Hepatocyte (in vitro differentiated cells): ENCODE measurements around the gene TMEM141. TPM values are rescaled to one million over a fixed set of nuclear protein-coding genes. Genes with fewer than 3 reads are reported as not detected.

Experiments
- DNase-seq: peaks from one replicate; pipeline ENCODE4 v3.0.0-alpha.2; 2016; ENCODE audit warnings: low spot score
- H2AFZ ChIP-seq: fragments of 200-600 bp; sonication (generic); 2 replicates; pipeline ENCODE4 v1.6.0; 2016; ENCODE audit warnings: antibody characterized with exemption, mild to moderate bottlenecking
- H3K27ac ChIP-seq: fragments of 200-600 bp; sonication (generic); 2 replicates; pipeline ENCODE4 v1.5.1; 2016; ENCODE audit warnings: mild to moderate bottlenecking
- H3K27me3 ChIP-seq: fragments of 200-600 bp; sonication (generic); 2 replicates; pipeline ENCODE4 v1.6.1; 2016
- H3K36me3 ChIP-seq: fragments of 200-600 bp; sonication (generic); replicated peaks from 2 replicates; pipeline ENCODE4 v1.5.1; 2016; ENCODE audit warnings: low read depth; ENCODE audit not compliant: insufficient read depth
- H3K4me1 ChIP-seq: fragments of 200-600 bp; sonication (generic); 2 replicates; pipeline ENCODE4 v1.5.1; 2016; ENCODE audit warnings: mild to moderate bottlenecking, moderate library complexity; ENCODE audit not compliant: insufficient read depth
- H3K4me2 ChIP-seq: fragments of 200-600 bp; sonication (generic); 2 replicates; pipeline ENCODE4 v1.6.0; 2016
- H3K4me3 ChIP-seq: fragments of 200-600 bp; sonication (generic); 2 replicates; pipeline ENCODE4 v1.5.1; 2016; ENCODE audit warnings: mild to moderate bottlenecking
- H3K79me2 ChIP-seq: fragments of 200-600 bp; sonication (generic); 2 replicates; pipeline ENCODE4 v1.6.0; 2017; ENCODE audit warnings: mild to moderate bottlenecking
- H3K9me2 ChIP-seq: fragments of 200-600 bp; sonication (generic); replicated peaks from 2 replicates; pipeline ENCODE4 v1.6.0; 2017; ENCODE audit warnings: mild to moderate bottlenecking; ENCODE audit not compliant: insufficient read depth
- H3K9me3 ChIP-seq: fragments of 200-600 bp; sonication (generic); 2 replicates; pipeline ENCODE4 v1.5.1; 2016; ENCODE audit warnings: low read depth, mild to moderate bottlenecking
- H4K20me1 ChIP-seq: fragments of 200-600 bp; sonication (generic); 2 replicates; pipeline ENCODE4 v1.6.0; 2016; ENCODE audit warnings: mild to moderate bottlenecking; ENCODE audit not compliant: insufficient read depth, poor library complexity, severe bottlenecking
- EZH2 ChIP-seq: fragments of 200-600 bp; sonication (generic); IDR thresholded peaks from 2 replicates; pipeline ENCODE4 v1.6.1; 2016; ENCODE audit warnings: antibody characterized with exemption, mild to moderate bottlenecking, borderline replicate concordance
- EZH2phosphoT487 ChIP-seq: fragments of 200-600 bp; sonication (generic); IDR thresholded peaks from one replicate; pipeline ENCODE4 v1.6.1; 2018; ENCODE audit warnings: antibody characterized with exemption, mild to moderate bottlenecking, low read depth, moderate library complexity; ENCODE audit not compliant: unreplicated experiment, severe bottlenecking
- WGBS: methylation state at CpG from one replicate; pipeline ENCODE4 v1.1.6; 2016; ENCODE audit warnings: low lambda C conversion rate; ENCODE audit errors: missing lambda C conversion rate; 5-methylcytosine and 5-hydroxymethylcytosine counted together
- polyA plus RNA-seq: library from polyadenylated mRNA; unstranded; fragments of >200 nt; fragmentation: Nextera tagmentation; extraction: Ambion mirVana; gene quantifications from 2 replicates; pipeline ENCODE4 v1.2.1, GENCODE V29; 2016
- total RNA-seq: library from RNA; depleted of rRNA; stranded (reverse); fragments of >200 nt; gene quantifications from 2 replicates; pipeline ENCODE4 v1.2.3, GENCODE V29; 2014
- TF ChIP-seq, protein P1 (sequence below): fragments of 200-600 bp; sonication (generic); IDR thresholded peaks from 2 replicates; pipeline ENCODE4 v1.5.1; 2016; ENCODE audit warnings: antibody characterized with exemption, mild to moderate bottlenecking; ENCODE audit not compliant: poor library complexity

The TMEM141 gene
- total and polyA plus RNA-seq, 2 experiments from 2014 or later = 230 to 385 TPM

DNA sequence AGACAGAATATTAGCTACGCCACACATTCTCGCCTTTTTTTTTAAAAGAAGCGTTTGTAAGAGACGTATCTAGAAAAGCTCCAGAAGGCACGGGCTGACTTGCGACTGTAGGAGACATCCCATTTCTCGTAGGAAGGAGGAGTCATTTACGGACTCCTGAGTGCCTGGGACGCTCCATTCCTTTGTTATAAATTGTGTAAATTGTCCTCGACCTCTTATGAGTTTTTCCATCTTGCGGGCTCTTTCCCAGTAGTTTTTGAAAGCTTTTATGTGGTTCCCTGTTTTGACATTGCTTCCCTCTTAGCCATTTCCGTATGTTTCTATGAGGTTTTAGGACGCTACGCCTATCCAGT lies 17.6 kb downstream of the TMEM141 start:
- DNase-seq = no peak
- H3K9me2 ChIP-seq = no peaks in the 10 kb centered on the region
- TF ChIP-seq, protein P1, sequence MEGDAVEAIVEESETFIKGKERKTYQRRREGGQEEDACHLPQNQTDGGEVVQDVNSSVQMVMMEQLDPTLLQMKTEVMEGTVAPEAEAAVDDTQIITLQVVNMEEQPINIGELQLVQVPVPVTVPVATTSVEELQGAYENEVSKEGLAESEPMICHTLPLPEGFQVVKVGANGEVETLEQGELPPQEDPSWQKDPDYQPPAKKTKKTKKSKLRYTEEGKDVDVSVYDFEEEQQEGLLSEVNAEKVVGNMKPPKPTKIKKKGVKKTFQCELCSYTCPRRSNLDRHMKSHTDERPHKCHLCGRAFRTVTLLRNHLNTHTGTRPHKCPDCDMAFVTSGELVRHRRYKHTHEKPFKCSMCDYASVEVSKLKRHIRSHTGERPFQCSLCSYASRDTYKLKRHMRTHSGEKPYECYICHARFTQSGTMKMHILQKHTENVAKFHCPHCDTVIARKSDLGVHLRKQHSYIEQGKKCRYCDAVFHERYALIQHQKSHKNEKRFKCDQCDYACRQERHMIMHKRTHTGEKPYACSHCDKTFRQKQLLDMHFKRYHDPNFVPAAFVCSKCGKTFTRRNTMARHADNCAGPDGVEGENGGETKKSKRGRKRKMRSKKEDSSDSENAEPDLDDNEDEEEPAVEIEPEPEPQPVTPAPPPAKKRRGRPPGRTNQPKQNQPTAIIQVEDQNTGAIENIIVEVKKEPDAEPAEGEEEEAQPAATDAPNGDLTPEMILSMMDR = no peak
- TF ChIP-seq EZH2phosphoT487 (no peak), EZH2 (no peak)
- H3K79me2 ChIP-seq = peaks cover 69% of the 10 kb centered on the region
- peaks cover 13% of the 10 kb centered on the region for H4K20me1 ChIP-seq
- H2AFZ ChIP-seq = no peak overlapping the region
- 3% methylated on average over 14 of the region's 14 CpGs for WGBS
- H3K9me3 ChIP-seq = no peaks in the 10 kb centered on the region
- peaks cover 34% of the 10 kb centered on the region for H3K4me1 ChIP-seq
- no peaks in the 10 kb centered on the region for H3K27me3 ChIP-seq
- H3K4me2 ChIP-seq = peak overlapping the region; percentile 89
- H3K36me3 ChIP-seq = no peaks in the 10 kb centered on the region
- H3K4me3 ChIP-seq = peak overlapping the region; percentile 99
- H3K27ac ChIP-seq = peak overlapping the region; percentile 96

DNA sequence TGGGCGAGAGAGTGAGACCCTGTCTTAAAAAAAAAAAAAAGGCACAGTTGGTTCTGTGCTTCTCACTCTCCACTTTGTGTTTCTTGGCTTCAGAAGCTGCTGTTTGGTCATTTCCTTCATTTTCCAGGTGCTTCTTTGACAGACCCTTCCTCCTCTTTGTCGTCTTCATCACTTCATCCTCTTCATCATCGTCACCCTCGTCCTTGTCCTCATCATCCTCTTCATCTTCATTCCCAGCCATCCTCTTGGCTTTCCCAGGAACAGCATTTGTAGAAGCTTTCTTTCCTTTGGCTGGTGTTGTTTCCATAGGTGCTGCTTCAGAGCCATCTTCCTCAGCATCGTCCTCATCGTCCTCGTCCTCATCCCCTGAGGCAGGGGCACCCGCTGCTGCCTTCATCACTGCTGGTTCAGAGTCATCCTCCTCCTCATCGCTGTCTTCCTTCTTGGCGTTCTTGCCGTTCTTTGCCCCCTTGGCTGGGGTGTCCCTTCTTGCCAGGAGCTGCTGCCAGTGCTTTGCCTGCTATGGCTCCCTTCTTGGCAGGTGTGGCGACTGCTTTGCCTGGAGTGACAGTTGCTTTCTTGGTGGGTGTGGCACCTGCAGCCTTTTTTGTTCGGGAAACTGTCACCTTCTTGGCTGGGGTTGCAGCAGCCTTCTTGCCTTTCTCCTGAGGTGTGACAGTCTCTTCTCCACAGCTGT lies 23.7 kb downstream of the TMEM141 start:
- Histone ChIP-seq H3K4me3 (no peak overlapping the region), H2AFZ (no peak overlapping the region), H3K9me2 (no peaks in the 10 kb centered on the region), H3K27ac (no peak overlapping the region), H3K4me1 (peaks cover 16% of the 10 kb centered on the region), H4K20me1 (peaks cover 21% of the 10 kb centered on the region), H3K27me3 (no peaks in the 10 kb centered on the region), H3K79me2 (peaks cover 95% of the 10 kb centered on the region), H3K4me2 (no peak overlapping the region), H3K36me3 (no peaks in the 10 kb centered on the region), H3K9me3 (no peaks in the 10 kb centered on the region)
- no peak for TF ChIP-seq EZH2phosphoT487
- TF ChIP-seq, protein P1 = no peak
- no peak for TF ChIP-seq EZH2
- 97% methylated on average over 13 of the region's 13 CpGs for WGBS
- no peak for DNase-seq

GRCh38 chr9:136815422-136815782 lies 24.3 kb downstream of the TMEM141 start:
- Histone ChIP-seq H3K27ac (no peak overlapping the region), H3K27me3 (no peaks in the 10 kb centered on the region), H4K20me1 (peaks cover 21% of the 10 kb centered on the region), H2AFZ (no peak overlapping the region), H3K79me2 (peaks cover 95% of the 10 kb centered on the region), H3K4me2 (no peak overlapping the region), H3K36me3 (no peaks in the 10 kb centered on the region), H3K4me3 (no peak overlapping the region), H3K4me1 (peaks cover 11% of the 10 kb centered on the region), H3K9me2 (no peaks in the 10 kb centered on the region), H3K9me3 (no peaks in the 10 kb centered on the region)
- TF ChIP-seq EZH2phosphoT487 (no peak), EZH2 (no peak)
- TF ChIP-seq, protein P1 = no peak
- WGBS = 0% methylated on average over 1 of the region's 1 CpG
- DNase-seq = no peak
